HL-60 (cell line): ENCODE results near the gene MEN1.

Experiments
- DNase-seq, 2 experiments: peaks; one replicate each; pipeline ENCODE4 v3.0.0-alpha.2; 2010 to 2020; ENCODE audit warnings: low read depth in 1 of 2, low spot score in 1 of 2
- H3K27ac ChIP-seq: fragments of 250-450 bp; sonication (Bioruptor Pico); replicated peaks from 2 replicates; pipeline ENCODE4 v1.5.1; 2020; ENCODE audit warnings: mild to moderate bottlenecking, moderate library complexity
- H3K27me3 ChIP-seq: fragments of 250-450 bp; sonication (Bioruptor Pico); 2 replicates; pipeline ENCODE4 v1.5.1; 2021; ENCODE audit warnings: mild to moderate bottlenecking, moderate library complexity; ENCODE audit not compliant: insufficient read depth, poor library complexity, severe bottlenecking
- H3K4me3 ChIP-seq: replicated peaks from 2 replicates; pipeline ENCODE4 v1.5.1; 2011; ENCODE audit warnings: mild to moderate bottlenecking, control low read depth, low read length; ENCODE audit not compliant: insufficient read depth
- CTCF ChIP-seq: IDR thresholded peaks from one replicate; pipeline ENCODE4 v1.5.1; 2011; ENCODE audit warnings: low read length, control low read depth, inconsistent platforms; ENCODE audit not compliant: insufficient read depth
- GABPA ChIP-seq: IDR thresholded peaks from 2 replicates; pipeline ENCODE4 v1.6.1; 2012; ENCODE audit warnings: low read depth
- POLR2AphosphoS5 ChIP-seq: IDR thresholded peaks from 2 replicates; pipeline ENCODE4 v1.6.1; 2012; ENCODE audit warnings: low read depth
- REST ChIP-seq: IDR thresholded peaks from 2 replicates; pipeline ENCODE4 v1.6.1; 2012; ENCODE audit warnings: low read depth; ENCODE audit not compliant: insufficient replicate concordance
- SPI1 ChIP-seq: IDR thresholded peaks from 2 replicates; pipeline ENCODE4 v1.6.1; 2012; ENCODE audit warnings: low read depth, mild to moderate bottlenecking, borderline replicate concordance

The MEN1 gene

GRCh38 chr11:64834031-64834722 lies 23.8 kb upstream of the MEN1 start:
- no peak overlapping the region for H3K27ac ChIP-seq
- DNase-seq, result no peak
- TF ChIP-seq REST (no peak), SPI1 (no peak), CTCF (no peak), POLR2AphosphoS5 (no peak)
- H3K27me3 ChIP-seq, result no peaks in the 10 kb centered on the region
- H3K4me3 ChIP-seq, result no peak overlapping the region

- TF ChIP-seq SPI1 (no peak), CTCF (no peak), GABPA (no peak), REST (no peak), POLR2AphosphoS5 (no peak)
- no peak for DNase-seq
- Histone ChIP-seq H3K27me3 (no peaks in the 10 kb centered on the region), H3K4me3 (no peak overlapping the region), H3K27ac (no peak overlapping the region)
Observed at GRCh38 chr11:64833509-64833908, 23.2 kb upstream of the MEN1 start.

GRCh38 chr11:64833198-64833502 lies 22.8 kb upstream of the MEN1 start:
- no peaks in the 10 kb centered on the region for H3K27me3 ChIP-seq
- TF ChIP-seq POLR2AphosphoS5 (no peak), CTCF (no peak), SPI1 (no peak), GABPA (no peak), REST (no peak)
- DNase-seq, result no peak
- no peak overlapping the region for H3K4me3 ChIP-seq
- no peak overlapping the region for H3K27ac ChIP-seq
